K562 (cell line): ENCODE measurements around the gene TSHB. TPM values are rescaled to one million over a fixed set of nuclear protein-coding genes. Genes with fewer than 3 reads are reported as not detected.

Source experiments
- ATAC-seq: fragments of 200-7000 bp; cut with Tn5 transposase; 3 replicates; pipeline ENCODE4 v1.9.1; 2020; ENCODE audit warnings: moderate library complexity
- BruUV-seq: library from RNA; stranded (reverse); fragments of 400-500 nt; replicated peaks from 2 replicates; lab custom pipeline; 2021; lab: Mats Ljungman, UMichigan
- CTCF ChIA-PET: fragments of 300-600 bp; formaldehyde crosslinking; extraction: SDS; loops from one replicate; lab custom pipeline; 2021; ENCODE audit warnings: low intra/inter-chr PET ratio; lab: Yijun Ruan, JAX
- POLR2A ChIA-PET: fragments of 300-600, 350-650 bp; sonication (Branson Sonifier 250); formaldehyde crosslinking; extraction: SDS; loops from one replicate; lab custom pipeline; 2021; ENCODE audit warnings: antibody characterized with exemption, inconsistent platforms; lab: Yijun Ruan, JAX
- DNase-seq, 4 experiments: peaks; one replicate each; pipeline versions ENCODE4 v3.0.0 to v3.0.0-alpha.2; 2011 to 2018; ENCODE audit warnings: low spot score in 3 of 4, mixed read lengths in 3 of 4; ENCODE audit errors: extremely low read depth in 1 of 4
- FAIRE-seq: peaks from 2 replicates; lab custom pipeline; 2011; peaks lifted over from hg19 to GRCh38; lab: Jason Lieb, UNC
- H2AFZ ChIP-seq: 2 replicates; pipeline ENCODE4 v1.6.0; 2011; ENCODE audit warnings: low read depth, low read length, control low read depth, inconsistent platforms
- H3K27ac ChIP-seq: fragments of 200-600 bp; 3 replicates; pipeline ENCODE4 v1.8.0; 2011; ENCODE audit warnings: low read depth, mild to moderate bottlenecking, control low read depth, inconsistent platforms, low read length, moderate library complexity, mixed read lengths; ENCODE audit errors: extremely low read depth
- H3K27me3 ChIP-seq, 2 experiments: fragments of 300-600 bp in 1 of 2; 2 replicates in 1 of 2; 3 replicates in 1 of 2; pipeline versions ENCODE4 v1.6.0 to v1.8.0; 2011; ENCODE audit warnings: inconsistent platforms in 2 of 2, low read length in 2 of 2, mild to moderate bottlenecking in 1 of 2, mixed read lengths in 1 of 2, moderate library complexity in 1 of 2; ENCODE audit not compliant: control insufficient read depth in 2 of 2, insufficient read depth in 2 of 2
- H3K36me3 ChIP-seq: fragments of 300-600 bp; 3 replicates; pipeline ENCODE4 v1.8.0; 2011; ENCODE audit warnings: mild to moderate bottlenecking, low read length, inconsistent platforms; ENCODE audit not compliant: control insufficient read depth, insufficient read depth
- H3K4me1 ChIP-seq, 2 experiments: fragments of 200-600 bp in 1 of 2; replicated peaks in 1 of 2; 2 replicates in 1 of 2; 3 replicates in 1 of 2; pipeline versions ENCODE4 v1.5.1 to v1.8.0; 2011; ENCODE audit warnings: inconsistent platforms in 2 of 2, low read length in 2 of 2, mild to moderate bottlenecking in 1 of 2, mixed read lengths in 1 of 2, moderate library complexity in 1 of 2; ENCODE audit not compliant: control insufficient read depth in 2 of 2, insufficient read depth in 2 of 2
- H3K4me2 ChIP-seq: 2 replicates; pipeline ENCODE4 v1.6.1; 2011; ENCODE audit warnings: low read length, control low read depth, inconsistent platforms, mixed read lengths; ENCODE audit not compliant: insufficient read depth
- H3K4me3 ChIP-seq: fragments of 200-600 bp; sonication (generic), shearing (Covaris generic); 2 replicates; pipeline ENCODE4 v1.5.1; 2016; ENCODE audit warnings: control low read depth, inconsistent platforms
- H3K79me2 ChIP-seq: fragments of 200-600 bp; 3 replicates; pipeline ENCODE4 v1.8.0; 2011; ENCODE audit warnings: low read length, inconsistent platforms; ENCODE audit not compliant: control insufficient read depth, insufficient read depth
- H3K9ac ChIP-seq, 2 experiments: 2 replicates each; pipeline versions ENCODE4 v1.6.0 to v1.6.1; 2011; ENCODE audit warnings: low read depth in 2 of 2, low read length in 2 of 2, control low read depth in 1 of 2, inconsistent platforms in 1 of 2, mild to moderate bottlenecking in 1 of 2, mixed read lengths in 1 of 2; ENCODE audit not compliant: insufficient read depth in 1 of 2
- H3K9me1 ChIP-seq: one replicate; pipeline ENCODE4 v1.6.0; 2011; ENCODE audit warnings: inconsistent platforms, mild to moderate bottlenecking, low read length, moderate library complexity; ENCODE audit not compliant: control insufficient read depth, insufficient read depth
- H3K9me3 ChIP-seq: replicated peaks from 2 replicates; pipeline ENCODE4 v1.5.1; 2011; ENCODE audit warnings: low read depth, low read length, inconsistent platforms; ENCODE audit not compliant: control insufficient read depth, insufficient read depth
- H4K20me1 ChIP-seq: replicated peaks from 2 replicates; pipeline ENCODE4 v1.6.1; 2011; ENCODE audit warnings: low read length, inconsistent platforms, mixed read lengths; ENCODE audit not compliant: control insufficient read depth, insufficient read depth
- CAMTA2 ChIP-seq: fragments of 250-450 bp; sonication (Bioruptor Pico); conservative IDR thresholded peaks from 2 replicates; pipeline ENCODE4 v1.5.1; 2022
- CBFB ChIP-seq: sonication (generic); formaldehyde crosslinking; IDR thresholded peaks from 2 replicates; pipeline ENCODE4 v1.4.0; 2020; ENCODE audit warnings: mild to moderate bottlenecking, missing genetic modification reagents
- HEY1 ChIP-seq: fragments of 250-450 bp; sonication (Bioruptor Pico); IDR thresholded peaks from 2 replicates; pipeline ENCODE4 v1.5.0; 2020; ENCODE audit warnings: mild to moderate bottlenecking, moderate library complexity, borderline replicate concordance
- LARP7 ChIP-seq: fragments of 450-650 bp; IDR thresholded peaks from 2 replicates; pipeline ENCODE4 v1.6.1; 2016
- NBN ChIP-seq: fragments of 450-650 bp; IDR thresholded peaks from 2 replicates; pipeline ENCODE4 v1.6.1; 2016; ENCODE audit warnings: low read depth, mild to moderate bottlenecking
- NUFIP1 ChIP-seq: fragments of 450-650 bp; IDR thresholded peaks from 2 replicates; pipeline ENCODE4 v1.6.1; 2018; ENCODE audit not compliant: partially characterized antibody
- SRSF9 ChIP-seq: fragments of 200-400 bp; formaldehyde crosslinking; IDR thresholded peaks from 2 replicates; pipeline ENCODE4 v1.6.1; 2017; ENCODE audit warnings: low read depth, low read length, borderline replicate concordance
- SUPT5H ChIP-seq: fragments of 450-650 bp; IDR thresholded peaks from 2 replicates; pipeline ENCODE4 v1.6.1; 2016
- TAF15 ChIP-seq: fragments of 200-400 bp; formaldehyde crosslinking; IDR thresholded peaks from 2 replicates; pipeline ENCODE4 v1.6.1; 2017; ENCODE audit warnings: mild to moderate bottlenecking, low read depth, low read length, moderate library complexity
- TAF9B ChIP-seq: fragments of 450-650 bp; IDR thresholded peaks from 2 replicates; pipeline ENCODE4 v1.6.1; 2018; ENCODE audit warnings: mild to moderate bottlenecking; ENCODE audit not compliant: partially characterized antibody
- WGBS: fragments of 100-300 bp; shearing (Covaris generic); methylation state at CpG from one replicate; pipeline ENCODE4 v1.1.6; 2016; ENCODE audit warnings: low coverage, mixed read lengths; ENCODE audit not compliant: insufficient coverage; ENCODE audit errors: missing lambda C conversion rate; 5-methylcytosine and 5-hydroxymethylcytosine counted together
- in situ Hi-C: fragments of 300-500 bp; cut with MboI; formaldehyde crosslinking; loops from 4 replicates; pipeline ENCODE4 v1.15.0; 2018; ENCODE audit warnings: inconsistent platforms, mixed read lengths
- intact Hi-C: fragments of 100-400 bp; cut with micrococcal nuclease; formaldehyde crosslinking; loops from 2 replicates; pipeline ENCODE4 v1.14.2; 2022
- polyA plus RNA-seq, 8 experiments: library from polyadenylated mRNA; depleted of rRNA in 4 of 8; stranded (reverse) in 5 of 8; unstranded in 3 of 8; fragments of >200 nt; fragmentation: Nextera tagmentation in 2 of 8; fragmentation: Illumina TruSeq in 1 of 8; extraction: Ambion mirVana in 2 of 8; extraction: Trizol in 1 of 8; gene quantifications; 2 replicates each; pipeline versions ENCODE4 v1.2.1 to v1.2.3, GENCODE V29; 2011 to 2014; ENCODE audit warnings: inconsistent platforms in 1 of 8, missing spikeins in 1 of 8
- total RNA-seq, 7 experiments: library from RNA; depleted of rRNA in 6 of 7; stranded (reverse); fragments of >200 nt in 6 of 7; fragmentation: Illumina TruSeq in 2 of 7; extraction: Trizol in 2 of 7; gene quantifications; 2 replicates each; pipeline versions ENCODE4 v1.2.1 to v1.2.3, GENCODE V29; 2011 to 2021; ENCODE audit warnings: low replicate concordance in 1 of 7
- TF ChIP-seq, protein P1 (sequence below): fragments of 450-650 bp; IDR thresholded peaks from 2 replicates; pipeline ENCODE4 v1.6.1; 2018; ENCODE audit warnings: mild to moderate bottlenecking, low read depth; ENCODE audit not compliant: partially characterized antibody
- TF ChIP-seq, protein P2 (sequence below), 2 experiments: fragments of 450-650 bp in 1 of 2; sonication (generic) in 1 of 2; formaldehyde crosslinking in 1 of 2; IDR thresholded peaks in 1 of 2; conservative IDR thresholded peaks in 1 of 2; 2 replicates each; pipeline versions ENCODE4 v1.6.1 to v1.8.1; 2016 to 2023; ENCODE audit warnings: mild to moderate bottlenecking in 2 of 2, moderate library complexity in 2 of 2, inconsistent platforms in 1 of 2, missing genetic modification reagents in 1 of 2
- TF ChIP-seq, protein P3 (sequence below): sonication (generic); formaldehyde crosslinking; IDR thresholded peaks from 2 replicates; pipeline ENCODE4 v1.8.0; 2022; ENCODE audit warnings: mild to moderate bottlenecking, missing genetic modification reagents
- TF ChIP-seq, protein P4 (sequence below): IDR thresholded peaks from 2 replicates; pipeline ENCODE4 v1.6.1; 2016; ENCODE audit warnings: missing genetic modification characterization, missing compliant biosample characterization

TSHB gene
- total and polyA plus RNA-seq, 9 of the 15 experiments (the other 6 are each of a cell fraction or from before 2014, with no cell fraction given) = not detected

DNA sequence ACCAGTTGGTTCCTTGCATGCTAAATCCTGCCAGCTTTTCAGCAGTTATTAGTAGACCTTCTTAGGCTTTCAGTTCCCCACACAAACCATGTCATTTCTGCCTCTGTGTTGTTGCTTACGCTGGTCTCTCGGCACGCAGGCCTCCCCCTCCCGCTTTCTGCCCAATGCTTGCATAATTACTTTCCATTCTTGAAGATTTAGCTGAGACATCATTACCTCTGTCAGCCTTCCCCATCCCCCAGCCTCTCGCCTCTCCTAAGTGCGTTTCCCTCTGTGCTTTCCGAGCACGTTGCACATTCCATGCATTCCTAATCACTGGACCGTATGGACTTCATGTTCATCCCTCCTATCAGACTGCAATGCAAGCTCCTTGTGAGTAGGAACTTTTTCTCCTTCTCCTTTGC lies 26.8 kb downstream of the TSHB start:
- BruUV-seq = no TSS peak
- WGBS = 2% methylated on average over 9 of the region's 9 CpGs
- no peak for DNase-seq
- no peaks in the 10 kb centered on the region for H3K36me3 ChIP-seq
- no peak overlapping the region for H3K9ac ChIP-seq
- H3K4me1 ChIP-seq = no peaks in the 10 kb centered on the region
- TF ChIP-seq HEY1 (no peak), CAMTA2 (no peak), SRSF9 (no peak), SUPT5H (no peak), NUFIP1 (no peak), TAF9B (no peak), TAF15 (no peak), CBFB (CRISPR knock-in tag) (no peak), NBN (no peak), LARP7 (no peak)
- TF ChIP-seq, protein P1, sequence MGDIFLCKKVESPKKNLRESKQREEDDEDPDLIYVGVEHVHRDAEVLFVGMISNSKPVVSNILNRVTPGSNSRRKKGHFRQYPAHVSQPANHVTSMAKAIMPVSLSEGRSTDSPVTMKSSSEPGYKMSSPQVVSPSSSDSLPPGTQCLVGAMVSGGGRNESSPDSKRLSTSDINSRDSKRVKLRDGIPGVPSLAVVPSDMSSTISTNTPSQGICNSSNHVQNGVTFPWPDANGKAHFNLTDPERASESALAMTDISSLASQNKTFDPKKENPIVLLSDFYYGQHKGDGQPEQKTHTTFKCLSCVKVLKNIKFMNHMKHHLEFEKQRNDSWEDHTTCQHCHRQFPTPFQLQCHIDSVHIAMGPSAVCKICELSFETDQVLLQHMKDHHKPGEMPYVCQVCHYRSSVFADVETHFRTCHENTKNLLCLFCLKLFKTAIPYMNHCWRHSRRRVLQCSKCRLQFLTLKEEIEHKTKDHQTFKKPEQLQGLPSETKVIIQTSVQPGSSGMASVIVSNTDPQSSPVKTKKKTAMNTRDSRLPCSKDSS = no peak
- TF ChIP-seq, protein P2, sequence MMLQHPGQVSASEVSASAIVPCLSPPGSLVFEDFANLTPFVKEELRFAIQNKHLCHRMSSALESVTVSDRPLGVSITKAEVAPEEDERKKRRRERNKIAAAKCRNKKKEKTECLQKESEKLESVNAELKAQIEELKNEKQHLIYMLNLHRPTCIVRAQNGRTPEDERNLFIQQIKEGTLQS (IDR thresholded peaks at IDR 0.05) = no peak
- TF ChIP-seq, protein P2 (CRISPR knock-in tag; conservative IDR thresholded peaks at IDR 0.05) = no peak
- TF ChIP-seq, protein P3, sequence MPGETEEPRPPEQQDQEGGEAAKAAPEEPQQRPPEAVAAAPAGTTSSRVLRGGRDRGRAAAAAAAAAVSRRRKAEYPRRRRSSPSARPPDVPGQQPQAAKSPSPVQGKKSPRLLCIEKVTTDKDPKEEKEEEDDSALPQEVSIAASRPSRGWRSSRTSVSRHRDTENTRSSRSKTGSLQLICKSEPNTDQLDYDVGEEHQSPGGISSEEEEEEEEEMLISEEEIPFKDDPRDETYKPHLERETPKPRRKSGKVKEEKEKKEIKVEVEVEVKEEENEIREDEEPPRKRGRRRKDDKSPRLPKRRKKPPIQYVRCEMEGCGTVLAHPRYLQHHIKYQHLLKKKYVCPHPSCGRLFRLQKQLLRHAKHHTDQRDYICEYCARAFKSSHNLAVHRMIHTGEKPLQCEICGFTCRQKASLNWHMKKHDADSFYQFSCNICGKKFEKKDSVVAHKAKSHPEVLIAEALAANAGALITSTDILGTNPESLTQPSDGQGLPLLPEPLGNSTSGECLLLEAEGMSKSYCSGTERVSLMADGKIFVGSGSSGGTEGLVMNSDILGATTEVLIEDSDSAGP = no peak
- TF ChIP-seq, protein P4, sequence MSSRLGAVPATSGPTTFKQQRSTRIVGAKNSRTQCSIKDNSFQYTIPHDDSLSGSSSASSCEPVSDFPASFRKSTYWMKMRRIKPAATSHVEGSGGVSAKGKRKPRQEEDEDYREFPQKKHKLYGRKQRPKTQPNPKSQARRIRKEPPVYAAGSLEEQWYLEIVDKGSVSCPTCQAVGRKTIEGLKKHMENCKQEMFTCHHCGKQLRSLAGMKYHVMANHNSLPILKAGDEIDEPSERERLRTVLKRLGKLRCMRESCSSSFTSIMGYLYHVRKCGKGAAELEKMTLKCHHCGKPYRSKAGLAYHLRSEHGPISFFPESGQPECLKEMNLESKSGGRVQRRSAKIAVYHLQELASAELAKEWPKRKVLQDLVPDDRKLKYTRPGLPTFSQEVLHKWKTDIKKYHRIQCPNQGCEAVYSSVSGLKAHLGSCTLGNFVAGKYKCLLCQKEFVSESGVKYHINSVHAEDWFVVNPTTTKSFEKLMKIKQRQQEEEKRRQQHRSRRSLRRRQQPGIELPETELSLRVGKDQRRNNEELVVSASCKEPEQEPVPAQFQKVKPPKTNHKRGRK = no peak
- no peaks in the 10 kb centered on the region for H3K79me2 ChIP-seq
- H3K27ac ChIP-seq = no peak overlapping the region
- H3K9me1 ChIP-seq = no peaks in the 10 kb centered on the region
- no peak overlapping the region for H3K4me2 ChIP-seq
- no peak overlapping the region for H2AFZ ChIP-seq
- ChIA-PET CTCF (no interaction called here), POLR2A (interaction anchor here (1.4 kb wide), 1 partner anchor 73 kb away, joined by 3 read pairs; no protein-coding TSS in a partner anchor)
- H3K9me3 ChIP-seq = no peaks in the 10 kb centered on the region
- H3K27me3 ChIP-seq = peaks cover 6 to 7% of the 10 kb centered on the region in 2 experiments; a peak in 3 of 5 replicates
- in situ Hi-C loops = loop anchor here (25.0 kb wide), 1 partner anchor 1069 kb away; the partner anchor contains the start of gene OLFML3
- ATAC-seq = no peak
- intact Hi-C loops = no loop called here
- no peaks in the 10 kb centered on the region for H4K20me1 ChIP-seq
- no peak for FAIRE-seq
- no peak overlapping the region for H3K4me3 ChIP-seq
